Stimulated activated CD4-positive, alpha-beta T cell treated with anti-CD3 and anti-CD28 coated beads, Interleukin-4, amount 100 ng/mL, for 48 hours (primary cell): ENCODE data around the gene FAM9A.
"Not testable (repeated sequence)": the region's sequence is repeated elsewhere in the genome, so short reads cannot be mapped to it uniquely, and the experiment has no call there.

Experiments used
- DNase-seq, 2 donors: peaks; one replicate each; pipeline ENCODE4 v3.0.0-alpha.2; 2020; ENCODE audit warnings: low read depth in 2 of 2

FAM9A gene

DNA sequence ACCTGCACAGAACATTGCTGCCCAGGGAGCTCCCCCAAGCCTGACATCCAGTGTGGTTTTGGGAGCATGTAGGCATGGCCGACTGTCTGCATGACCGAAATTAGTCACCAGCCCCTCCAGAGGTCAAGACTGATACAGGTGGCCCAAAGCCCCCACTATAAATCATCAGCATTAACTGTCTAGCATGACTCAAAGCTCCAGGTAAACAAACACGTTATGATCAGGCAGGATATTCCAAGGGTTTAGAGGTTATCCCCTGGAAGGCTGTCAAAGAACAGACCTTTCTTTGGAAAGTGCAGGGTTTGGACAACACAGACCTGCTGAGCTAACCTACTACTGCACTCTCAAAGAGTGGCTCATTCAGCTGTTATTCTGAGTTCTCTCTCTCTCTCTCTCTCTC, 2.1 kb upstream of the FAM9A start:
- no peak for DNase-seq

DNA sequence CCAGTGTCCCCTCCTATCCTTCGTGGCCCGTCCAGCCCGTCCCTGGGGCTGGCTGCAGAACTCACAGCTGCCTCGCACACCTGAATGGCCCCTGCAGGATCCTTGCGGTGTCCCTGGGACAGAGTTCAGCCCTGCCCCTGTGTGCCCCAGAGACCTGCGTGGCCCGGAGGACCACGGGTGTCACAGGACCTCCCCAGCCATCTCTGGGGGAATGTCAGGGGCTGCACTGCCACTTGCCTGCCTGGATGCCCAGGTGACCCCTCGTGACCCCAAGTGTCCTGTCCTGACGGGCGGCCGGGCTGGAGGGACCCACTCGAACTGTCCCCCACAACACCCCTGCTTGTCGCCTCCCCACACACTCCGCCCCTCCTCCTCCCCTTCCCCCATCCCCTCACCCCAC, 832 bp downstream of the FAM9A start:
- not testable (repeated sequence) for DNase-seq

DNA sequence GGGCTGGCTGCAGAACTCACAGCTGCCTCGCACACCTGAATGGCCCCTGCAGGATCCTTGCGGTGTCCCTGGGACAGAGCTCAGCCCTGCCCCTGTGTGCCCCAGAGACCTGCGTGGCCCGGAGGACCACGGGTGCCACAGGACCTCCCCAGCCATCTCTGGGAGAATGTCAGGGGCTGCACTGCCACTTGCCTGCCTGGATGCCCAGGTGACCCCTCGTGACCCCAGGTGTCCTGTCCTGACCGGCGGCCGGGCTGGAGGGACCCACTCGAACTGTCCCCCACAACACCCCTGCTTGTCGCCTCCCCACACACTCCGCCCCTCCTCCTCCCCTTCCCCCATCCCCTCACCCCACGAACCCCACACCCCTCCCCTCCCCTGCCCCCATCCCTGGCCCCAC, 1.9 kb downstream of the FAM9A start:
- not testable (repeated sequence) for DNase-seq

DNA sequence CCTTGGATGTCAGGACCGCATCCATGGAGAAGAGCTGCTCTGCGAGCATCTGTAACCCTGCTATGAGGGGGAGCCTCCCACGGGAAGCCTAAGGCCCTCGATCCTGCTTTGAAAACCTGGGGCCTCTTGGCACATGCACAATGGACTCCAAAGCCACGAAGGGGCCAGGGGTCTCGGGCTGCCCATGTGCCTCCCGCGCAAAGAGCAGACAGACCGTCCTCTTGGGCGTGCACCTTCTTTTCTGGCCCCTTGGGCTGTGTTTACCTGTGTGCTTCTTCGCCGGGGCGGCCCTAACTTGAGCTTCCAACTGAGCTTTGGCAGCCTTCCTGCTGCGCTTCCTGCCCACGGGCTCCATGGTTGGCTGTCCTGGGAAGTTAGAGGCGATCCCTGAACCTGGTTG, 2.5 kb downstream of the FAM9A start:
- DNase-seq = not testable (repeated sequence)

DNA sequence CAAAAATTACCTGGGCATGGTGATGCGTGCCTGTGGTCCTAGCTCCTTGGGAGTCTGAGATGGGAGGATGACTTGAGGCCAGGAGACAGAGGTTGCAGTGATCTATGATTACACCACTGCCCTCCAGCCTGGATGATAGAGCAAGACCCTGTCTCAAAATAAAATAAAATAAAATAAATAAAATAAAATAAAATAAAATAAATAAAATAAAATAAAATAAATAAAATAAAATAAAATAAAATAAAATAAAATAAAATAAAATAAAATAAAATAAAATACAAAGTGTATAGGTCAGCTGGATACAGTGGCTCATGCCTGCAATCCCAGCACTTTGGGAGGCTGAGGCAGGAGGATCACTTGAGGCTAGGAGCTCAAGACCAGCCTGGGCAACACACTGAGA, 14.1 kb downstream of the FAM9A start:
- DNase-seq = not testable (repeated sequence)

DNA sequence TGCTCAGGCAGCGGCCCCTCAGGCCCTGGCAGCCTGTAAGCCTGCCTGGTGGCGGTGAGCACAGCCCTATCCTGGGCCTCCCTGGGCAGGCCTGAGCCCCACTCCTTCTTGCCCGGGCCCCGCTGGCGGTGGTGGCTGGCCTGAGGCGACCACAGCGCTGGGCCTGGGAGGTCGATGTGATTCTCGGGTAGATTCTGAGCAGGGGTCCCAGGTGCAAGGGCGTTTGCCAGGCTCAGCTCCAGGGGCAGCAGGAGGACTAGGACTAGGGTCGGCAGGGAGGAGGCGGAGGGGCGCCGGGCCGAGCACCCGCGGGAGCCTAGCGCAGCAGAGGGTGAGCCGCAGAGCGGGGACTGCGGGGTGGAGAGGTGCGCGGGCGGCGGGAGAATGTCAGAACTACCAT, 17.0 kb downstream of the FAM9A start:
- no peak for DNase-seq

DNA sequence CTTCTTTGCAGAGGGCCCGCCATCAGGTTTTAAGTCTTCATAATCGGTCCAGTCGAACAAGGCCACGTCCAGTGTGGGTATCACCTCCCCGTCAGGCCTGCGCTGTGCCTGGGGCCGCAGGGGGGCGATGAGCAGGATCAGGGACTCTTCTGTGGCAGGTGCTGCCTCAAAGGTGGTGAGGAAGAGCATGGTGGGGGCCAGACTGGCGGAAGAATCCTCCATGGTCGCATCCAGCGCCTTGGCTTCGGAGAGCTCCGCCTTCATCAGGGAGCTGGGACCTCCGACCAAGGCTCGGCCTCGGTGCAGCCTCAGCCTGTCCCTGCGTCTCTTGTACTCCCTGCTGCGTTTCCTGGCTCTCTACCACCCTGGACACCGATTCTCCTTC, 17.5 kb downstream of the FAM9A start:
- DNase-seq = no peak

DNA sequence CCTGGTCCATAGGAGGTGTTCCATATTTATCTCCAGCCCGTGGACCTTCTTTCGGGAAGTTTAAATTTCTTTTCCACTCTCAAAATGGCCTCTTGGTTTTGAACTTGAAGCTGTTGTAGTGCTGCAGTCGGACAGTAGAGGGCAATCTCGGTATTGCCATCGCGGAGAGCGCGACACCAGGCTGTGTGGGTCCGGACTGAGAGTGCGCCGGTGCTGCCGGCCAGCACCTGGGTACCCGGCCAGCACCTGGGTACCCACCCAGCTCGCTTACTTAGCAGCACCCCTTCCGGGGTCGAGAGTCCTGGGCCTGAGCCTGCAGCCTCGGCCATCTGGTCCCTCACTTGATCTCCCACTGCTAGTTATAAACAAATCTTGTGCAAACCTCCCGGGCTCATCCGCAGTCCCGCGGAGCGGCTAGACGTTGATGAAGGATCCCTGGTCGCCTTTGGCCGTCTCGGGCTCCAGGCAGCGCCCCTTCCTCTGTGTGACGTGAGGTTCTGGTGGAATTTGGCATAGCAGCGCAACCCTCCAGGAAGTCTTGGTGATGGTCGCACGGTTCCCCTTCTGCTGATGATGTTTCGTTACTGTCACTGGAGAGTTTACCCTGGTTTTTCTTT, 18.0 kb downstream of the FAM9A start:
- peak in 1 of 2 donors; percentile 2 for DNase-seq

DNA sequence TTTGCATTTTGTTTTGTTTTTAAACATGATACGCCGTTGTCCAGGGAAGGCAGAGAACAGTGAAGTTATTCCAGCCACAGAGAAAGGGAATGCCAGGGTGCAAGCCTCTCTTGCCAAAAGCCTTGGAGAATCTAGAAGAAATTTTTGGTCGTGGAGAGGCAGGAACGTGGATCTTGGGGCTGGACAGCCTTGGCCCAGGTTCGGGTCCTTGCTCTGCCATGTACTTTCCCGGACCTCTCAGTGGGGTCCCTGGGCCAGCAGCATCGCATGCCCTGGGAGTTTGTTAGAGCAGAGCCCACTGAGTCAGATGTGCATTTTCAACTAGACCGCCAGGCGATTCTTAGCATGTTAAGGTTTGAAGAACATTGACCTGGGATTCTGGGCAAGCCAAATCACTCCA, 18.6 kb downstream of the FAM9A start:
- DNase-seq = no peak

DNA sequence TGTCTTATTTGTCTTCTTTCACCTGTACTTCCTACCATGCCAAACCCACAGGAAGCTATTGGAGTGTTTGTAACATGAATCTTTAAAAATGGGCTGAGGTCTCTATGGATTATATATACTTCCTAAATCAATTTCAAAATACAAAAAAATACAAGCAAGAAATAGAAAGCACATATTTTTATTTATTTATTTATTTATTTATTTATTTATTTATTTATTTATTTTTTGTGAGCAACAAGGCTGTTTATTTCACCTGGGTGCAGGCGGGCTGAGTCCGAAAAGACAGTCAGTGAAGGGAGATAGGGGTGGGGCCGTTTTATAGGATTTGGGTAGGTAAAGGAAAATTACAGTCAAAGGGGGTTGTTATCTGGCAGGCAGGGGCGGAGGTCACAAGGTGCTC, 19.3 kb downstream of the FAM9A start:
- DNase-seq = not testable (repeated sequence)

DNA sequence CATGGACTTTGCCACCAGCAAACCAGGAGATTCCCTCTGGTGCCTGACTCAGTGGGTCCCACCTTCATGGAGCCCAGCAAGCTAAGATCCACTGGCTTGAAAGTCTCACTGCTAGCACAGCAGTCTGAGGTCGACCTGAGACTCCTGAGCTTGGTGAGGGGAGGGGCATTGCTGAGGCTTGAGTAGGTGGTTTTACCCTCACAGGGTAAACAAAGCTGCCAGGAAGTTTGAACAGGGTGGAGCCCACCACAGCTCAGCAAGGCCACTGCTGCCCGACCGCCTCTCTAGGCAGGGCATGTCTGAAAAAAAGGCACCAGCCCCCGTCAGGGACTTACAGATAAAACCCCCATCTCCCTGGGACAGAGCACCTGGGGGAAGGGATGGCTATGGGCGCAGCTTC, 28.1 kb downstream of the FAM9A start:
- DNase-seq = no peak

DNA sequence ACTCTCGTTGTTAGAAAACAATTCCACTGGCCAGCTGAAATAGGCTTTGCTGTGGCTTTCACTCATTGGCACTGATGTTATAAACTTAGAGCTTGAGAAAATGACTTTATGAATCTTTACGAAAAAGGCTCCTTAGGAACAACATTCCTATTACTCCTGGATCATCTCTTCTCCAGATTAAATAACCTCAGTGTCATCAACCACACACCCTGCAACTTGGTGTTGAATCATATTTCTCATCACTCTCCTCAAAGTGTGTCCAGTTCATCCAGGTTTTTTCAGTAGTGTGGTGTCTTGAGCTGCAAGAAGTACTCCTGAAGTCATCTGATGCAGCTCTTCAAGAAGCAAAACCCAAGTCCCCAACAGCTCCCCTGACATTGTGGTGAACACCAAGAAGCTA, 41.2 kb downstream of the FAM9A start:
- DNase-seq = no peak

DNA sequence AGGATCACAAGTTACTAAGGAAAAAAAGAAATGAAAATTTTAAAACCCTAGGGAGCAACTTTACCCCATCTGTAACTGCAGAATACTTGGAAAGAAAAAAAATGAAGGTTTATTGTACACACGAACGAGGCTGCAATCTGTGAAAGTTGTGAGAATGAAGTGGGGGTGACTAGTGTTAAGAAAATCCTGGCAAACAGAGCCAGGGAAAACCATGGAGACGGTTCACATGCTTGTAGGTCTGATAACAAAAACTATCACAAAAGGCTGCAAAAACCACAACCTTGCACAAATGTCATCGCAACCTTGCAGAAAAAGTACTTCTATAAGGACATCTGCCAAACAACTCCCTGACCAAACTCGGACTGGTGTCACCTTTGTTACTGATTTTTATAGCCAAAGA, 42.5 kb downstream of the FAM9A start:
- not testable (repeated sequence) for DNase-seq

DNA sequence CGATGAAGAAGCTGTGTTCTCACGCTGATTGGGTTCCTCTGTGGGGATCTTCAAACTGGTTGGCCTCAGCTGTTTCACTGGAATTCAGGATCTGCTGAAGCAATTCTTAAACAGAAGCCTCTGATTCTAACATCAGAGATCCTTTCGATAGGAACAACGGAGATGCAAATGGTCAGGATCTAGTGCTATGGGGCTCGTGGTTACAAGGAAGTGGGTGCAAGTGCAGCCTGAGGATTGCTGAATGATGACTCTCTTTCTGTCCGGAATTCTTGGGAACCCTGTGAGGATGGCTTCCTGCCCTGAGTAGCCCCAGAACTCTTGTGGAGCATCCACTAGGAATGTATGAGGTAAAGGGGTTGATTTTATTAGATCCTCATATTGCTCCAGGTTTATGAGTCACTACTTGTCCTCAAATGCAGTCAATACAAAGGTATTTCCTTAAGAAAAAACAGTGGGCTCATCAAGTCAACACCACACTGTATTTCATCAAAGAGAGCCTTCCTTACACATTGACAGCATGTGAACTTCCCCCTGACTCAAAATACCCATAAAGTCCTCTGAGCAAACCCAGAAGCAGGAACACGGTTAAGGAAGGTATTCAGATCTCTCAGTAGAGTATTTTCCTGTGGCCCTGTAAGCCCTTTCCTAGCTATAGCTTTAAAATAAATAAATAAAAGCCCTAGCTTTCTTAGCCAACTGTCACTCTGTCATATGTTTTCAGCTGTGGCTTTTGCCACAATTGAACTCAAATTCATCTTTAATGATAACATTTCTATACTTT, 43.4 kb downstream of the FAM9A start:
- not testable (repeated sequence) for DNase-seq

DNA sequence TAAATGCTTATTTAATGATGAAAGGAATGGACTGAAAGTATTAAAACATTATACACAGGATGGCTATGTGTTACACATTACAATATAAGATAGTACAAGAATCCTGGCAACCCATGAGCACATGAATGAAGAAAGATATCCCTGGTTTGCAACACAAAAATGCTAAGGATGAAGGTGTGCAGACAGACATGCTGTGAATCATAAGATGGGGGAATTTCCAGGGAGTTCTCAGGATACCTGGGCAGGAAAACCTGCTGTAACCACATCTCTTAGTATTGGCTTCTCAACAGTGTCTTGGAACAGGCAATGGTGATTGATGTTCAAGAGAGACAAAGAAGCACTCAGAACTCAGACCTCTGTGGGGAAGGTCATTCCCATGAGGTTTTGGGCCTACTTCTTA, 45.4 kb downstream of the FAM9A start:
- DNase-seq = no peak

DNA sequence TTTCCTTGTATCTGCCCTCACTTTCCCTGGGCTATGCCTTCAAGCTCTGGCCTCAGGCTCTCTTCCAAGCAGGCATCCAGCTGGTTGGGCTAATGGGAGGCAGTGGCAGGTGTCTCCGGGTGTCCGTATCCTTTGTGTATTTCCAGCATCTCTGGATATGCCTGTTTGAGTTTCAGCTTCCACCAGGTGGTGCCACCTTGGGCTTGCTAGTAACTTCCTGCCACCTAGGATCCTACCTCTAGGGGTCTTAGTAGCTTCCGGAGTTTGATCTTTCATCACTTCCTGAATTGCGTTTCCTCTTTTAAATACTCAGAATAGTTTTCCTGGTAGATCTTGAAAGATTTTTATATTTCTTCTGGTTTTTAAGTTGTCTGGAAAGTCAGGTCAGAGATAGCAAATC, 46.1 kb downstream of the FAM9A start:
- no peak for DNase-seq

DNA sequence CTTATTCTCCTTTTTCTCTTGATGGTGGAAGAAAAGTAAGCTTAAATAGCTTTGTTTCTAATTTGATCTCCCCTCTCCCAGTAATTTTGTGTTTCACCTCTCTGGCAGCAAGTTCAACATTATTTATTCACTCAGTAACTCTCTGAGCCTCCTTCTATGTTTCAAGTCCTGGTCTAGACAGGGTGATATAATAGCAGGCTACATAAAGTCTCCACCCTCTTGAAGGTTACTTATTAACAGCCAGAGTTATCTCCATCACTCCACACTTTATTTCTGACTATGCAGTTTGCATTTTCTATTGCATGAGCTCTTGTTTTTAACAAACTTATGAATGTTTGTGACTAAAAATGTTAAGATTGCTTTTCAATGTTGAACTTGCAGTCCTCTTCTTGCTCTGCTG, 51.5 kb downstream of the FAM9A start:
- no peak for DNase-seq

DNA sequence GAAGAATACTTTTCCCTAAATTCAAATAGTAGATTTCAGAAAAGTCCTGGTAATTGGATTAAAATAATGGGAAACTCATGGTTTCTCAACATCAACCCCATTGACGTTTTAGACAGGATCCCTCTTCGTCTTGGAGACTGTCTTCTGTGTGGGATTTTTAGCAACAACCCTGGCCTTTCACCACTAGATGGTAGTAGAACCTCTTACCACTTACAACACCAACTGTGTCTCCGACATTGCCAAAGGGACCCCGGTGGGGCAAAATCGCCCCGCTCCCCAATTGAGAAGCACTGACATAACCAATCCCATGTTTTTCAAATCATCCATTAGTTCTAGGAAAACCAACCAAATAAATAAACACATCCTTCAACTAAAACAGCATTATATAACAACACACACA, 52.3 kb downstream of the FAM9A start:
- DNase-seq = no peak

DNA sequence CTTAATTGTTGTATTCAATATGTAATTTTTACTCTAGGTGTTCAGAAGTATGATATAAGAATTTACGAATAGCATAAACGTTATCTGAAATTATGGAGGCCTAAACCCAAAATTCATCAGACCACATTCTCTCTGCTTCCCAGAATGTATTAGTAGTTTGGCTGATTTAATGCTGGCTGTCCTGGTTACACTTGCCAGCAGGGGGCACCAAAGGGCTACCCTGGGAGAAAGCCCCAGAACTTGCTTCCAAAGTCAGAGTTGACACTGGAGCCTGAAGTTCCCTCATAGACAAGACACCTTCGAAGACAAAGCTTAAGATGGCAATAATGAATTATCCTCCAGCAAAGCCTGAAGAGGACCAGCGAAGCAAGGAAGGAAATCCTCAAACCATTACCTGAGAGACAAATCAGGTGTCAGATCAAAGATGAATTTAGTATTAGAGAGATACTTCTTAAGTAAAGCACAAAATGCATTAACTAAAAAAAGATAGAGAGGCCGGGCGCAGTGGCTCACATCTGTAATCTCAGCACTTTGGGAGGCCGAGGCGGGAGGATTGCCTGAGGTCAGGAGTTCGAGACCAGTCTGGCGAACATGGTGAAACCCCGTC, 58.0 kb downstream of the FAM9A start:
- DNase-seq = peak; percentile 16 to 47

DNA sequence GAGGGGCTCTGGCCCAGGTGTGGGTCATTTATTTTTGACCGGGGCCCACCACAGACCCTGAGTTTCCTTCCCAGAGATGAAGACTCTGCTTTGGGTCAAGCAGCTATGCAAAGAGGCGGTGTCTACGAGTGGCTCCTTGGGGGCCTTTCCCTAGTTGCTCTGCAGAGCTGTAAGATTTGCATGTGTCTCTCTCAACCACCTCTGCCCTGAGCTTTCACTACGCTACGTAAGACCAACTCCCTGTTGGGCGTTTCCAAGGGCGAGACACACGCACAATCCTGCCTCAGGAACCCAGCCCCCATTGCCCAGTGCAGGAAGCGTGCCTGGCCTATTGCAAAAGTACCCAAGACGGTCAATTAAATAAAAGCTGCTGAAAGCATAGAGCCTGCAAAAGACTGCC, 59.2 kb downstream of the FAM9A start:
- no peak for DNase-seq
